Upper lobe of right lung (tissue), 1 donor: ENCODE data around the gene LRMDA. TPM values are rescaled to one million over a fixed set of nuclear protein-coding genes. Genes with fewer than 3 reads are reported as not detected.

ENCODE experiments used
- ATAC-seq: fragments of 200-7000 bp; cut with Tn5 transposase; one replicate; pipeline ENCODE4 v1.9.1; 2020; ENCODE audit warnings: mild to moderate bottlenecking, moderate library complexity
- DNase-seq: peaks from one replicate; pipeline ENCODE4 v3.0.0-alpha.2; 2020
- H3K27ac ChIP-seq: fragments of 200-600 bp; one replicate; pipeline ENCODE4 v1.8.0; 2022
- H3K27me3 ChIP-seq: fragments of 200-600 bp; one replicate; pipeline ENCODE4 v1.8.0; 2022; ENCODE audit warnings: mild to moderate bottlenecking
- H3K36me3 ChIP-seq: fragments of 200-600 bp; one replicate; pipeline ENCODE4 v1.8.0; 2022
- H3K4me1 ChIP-seq: fragments of 200-600 bp; one replicate; pipeline ENCODE4 v1.8.0; 2022
- H3K4me3 ChIP-seq: fragments of 200-600 bp; one replicate; pipeline ENCODE4 v1.8.0; 2022; ENCODE audit warnings: mild to moderate bottlenecking
- H3K9me3 ChIP-seq: fragments of 200-600 bp; one replicate; pipeline ENCODE4 v1.8.0; 2022
- CTCF ChIP-seq: fragments of 200-600 bp; IDR thresholded peaks from one replicate; pipeline ENCODE4 v1.8.0; 2022; ENCODE audit warnings: antibody characterized with exemption
- intact Hi-C: fragments of 100-400 bp; cut with DNase I; formaldehyde crosslinking; loops from one replicate; pipeline ENCODE4 v1.11.0; 2022
- total RNA-seq: library from RNA; stranded (reverse); fragmentation: NEBNext Ultra II Directional; extraction: Animal tissue kit (Norgen Biotek cat#: 25700); gene quantifications from one replicate; pipeline ENCODE4 v1.2.1, GENCODE V29; 2021
- donor health status: DM: no; HTN: yes; CAD: no; lungs with severe emphysema.

LRMDA gene
- total RNA-seq, 1 donor from 2014 or later = 20.0 TPM

GRCh38 chr10:75400771-75401568 lies 30.5 kb upstream of the LRMDA start:
- DNase-seq = peak; percentile 83
- no peak for TF ChIP-seq CTCF
- H3K4me3 ChIP-seq = peak overlapping the region; percentile 81
- peaks cover 8% of the 10 kb centered on the region for H3K36me3 ChIP-seq
- H3K27ac ChIP-seq = peak overlapping the region; percentile 96
- H3K27me3 ChIP-seq = peaks cover 11% of the 10 kb centered on the region
- ATAC-seq = peak; percentile 17
- intact Hi-C loops = no loop called here
- H3K4me1 ChIP-seq = peaks cover 20% of the 10 kb centered on the region
- H3K9me3 ChIP-seq = no peaks in the 10 kb centered on the region

GRCh38 chr10:75401569-75402485 lies 29.6 kb upstream of the LRMDA start, which contains the start of gene ZNF503:
Gene ZNF503 (minus strand): TSS chr10:75401764. CDS start chr10:75401419, 345 bp downstream.
- intact Hi-C loops = no loop called here
- peak within 1 kb of the TSS; percentile 96 for H3K27ac ChIP-seq
- peak within 1 kb of the TSS; percentile 81 for H3K4me3 ChIP-seq
- H3K27me3 ChIP-seq = peaks cover 7% of the 10 kb centered on the region
- no peak for TF ChIP-seq CTCF
- peak; percentile 74 for ATAC-seq
- H3K4me1 ChIP-seq = peaks cover 17% of the 10 kb centered on the region
- no peaks in the 10 kb centered on the region for H3K9me3 ChIP-seq
- H3K36me3 ChIP-seq = peaks cover 8% of the 10 kb centered on the region
- DNase-seq = peak; percentile 98

GRCh38 chr10:75402486-75403143 lies 28.8 kb upstream of the LRMDA start:
- Histone ChIP-seq H3K4me1 (peaks cover 17% of the 10 kb centered on the region), H3K27me3 (peaks cover 7% of the 10 kb centered on the region), H3K27ac (peak overlapping the region; percentile 96), H3K9me3 (no peaks in the 10 kb centered on the region), H3K36me3 (peaks cover 8% of the 10 kb centered on the region), H3K4me3 (peak overlapping the region; percentile 81)
- intact Hi-C loops = no loop called here
- no peak for TF ChIP-seq CTCF
- peak; percentile 74 for DNase-seq
- no peak for ATAC-seq

GRCh38 chr10:75403144-75403938 lies 28.1 kb upstream of the LRMDA start:
- Histone ChIP-seq H3K36me3 (peaks cover 8% of the 10 kb centered on the region), H3K4me1 (peaks cover 17% of the 10 kb centered on the region), H3K27me3 (peaks cover 7% of the 10 kb centered on the region), H3K9me3 (no peaks in the 10 kb centered on the region), H3K4me3 (peak overlapping the region; percentile 81), H3K27ac (peak overlapping the region; percentile 96)
- ATAC-seq (no peak), DNase-seq (peak; percentile 79)
- intact Hi-C loops = no loop called here
- no peak for TF ChIP-seq CTCF
